ENCODE measurements around the gene OR5B2. TPM values are rescaled to one million over a fixed set of nuclear protein-coding genes. Genes with fewer than 3 reads are reported as not detected.

Gene OR5B2
- not detected for total RNA-seq
- long read RNA-seq, donor 1 = 0 reads
- long read RNA-seq, donor 2 = 0 reads

- intact Hi-C loops (cut with DNase I, micrococcal nuclease) = no loop called here
- Histone ChIP-seq H3K36me3 (ENCODE audit: low read depth) (no peaks in the 10 kb centered on the region), H3K4me1 (ENCODE audit: low read depth) (no peaks in the 10 kb centered on the region), H3K4me3 (no peak within 1 kb of the TSS), H3K9me3 (no peaks in the 10 kb centered on the region)
- ATAC-seq (no peak), DNase-seq (no peak)
- TF ChIP-seq CTCF (IDR thresholded peaks at IDR 0.05) = no peak
Observed at GRCh38 chr11:58428021-58428420, at the start of gene OR5B2. TSS of gene OR5B2 (minus strand) at chr11:58428121. CDS start at chr11:58423261, 4,860 bp downstream.

- Histone ChIP-seq H3K9me3 (peaks cover 20% of the 10 kb centered on the region), H3K4me3 (no peak overlapping the region), H3K36me3 (ENCODE audit: low read depth) (no peaks in the 10 kb centered on the region), H3K4me1 (ENCODE audit: low read depth) (no peaks in the 10 kb centered on the region)
- ATAC-seq (no peak), DNase-seq (no peak)
- TF ChIP-seq CTCF (IDR thresholded peaks at IDR 0.05) = no peak
- intact Hi-C loops (cut with DNase I, micrococcal nuclease) = no loop called here
Observed at GRCh38 chr11:58471892-58472291, 44.0 kb upstream of the OR5B2 start.

- H3K4me3 ChIP-seq = no peak overlapping the region
- DNase-seq (no peak), ATAC-seq (no peak)
- TF ChIP-seq CTCF (IDR thresholded peaks at IDR 0.05) = no peak
- H3K9me3 ChIP-seq = peaks cover 5% of the 10 kb centered on the region
- intact Hi-C loops (cut with DNase I, micrococcal nuclease) = no loop called here
- H3K36me3 ChIP-seq (ENCODE audit: low read depth) = no peaks in the 10 kb centered on the region
- H3K4me1 ChIP-seq (ENCODE audit: low read depth) = no peaks in the 10 kb centered on the region
Observed at GRCh38 chr11:58466293-58466692, 38.4 kb upstream of the OR5B2 start.

GRCh38 chr11:58465690-58466089, 37.8 kb upstream of the OR5B2 start:
- no peak for DNase-seq
- Histone ChIP-seq H3K9me3 (peaks cover 4% of the 10 kb centered on the region), H3K36me3 (ENCODE audit: low read depth) (no peaks in the 10 kb centered on the region), H3K4me3 (no peak overlapping the region), H3K4me1 (ENCODE audit: low read depth) (no peaks in the 10 kb centered on the region)
- intact Hi-C loops (cut with DNase I, micrococcal nuclease) = no loop called here
- no peak for TF ChIP-seq CTCF (IDR thresholded peaks at IDR 0.05)
- ATAC-seq = no peak

GRCh38 chr11:58451585-58451984, 23.7 kb upstream of the OR5B2 start:
- Histone ChIP-seq H3K9me3 (no peaks in the 10 kb centered on the region), H3K4me3 (no peak overlapping the region), H3K4me1 (ENCODE audit: low read depth) (no peaks in the 10 kb centered on the region), H3K36me3 (ENCODE audit: low read depth) (no peaks in the 10 kb centered on the region)
- ATAC-seq = no peak
- intact Hi-C loops (cut with DNase I, micrococcal nuclease) = no loop called here
- no peak for DNase-seq
- no peak for TF ChIP-seq CTCF (IDR thresholded peaks at IDR 0.05)

GRCh38 chr11:58446294-58446693, 18.4 kb upstream of the OR5B2 start:
- ATAC-seq (no peak), DNase-seq (no peak)
- TF ChIP-seq CTCF (IDR thresholded peaks at IDR 0.05) = no peak
- H3K4me1 ChIP-seq (ENCODE audit: low read depth) = no peaks in the 10 kb centered on the region
- intact Hi-C loops (cut with DNase I, micrococcal nuclease) = no loop called here
- H3K4me3 ChIP-seq = no peak overlapping the region
- H3K9me3 ChIP-seq = no peaks in the 10 kb centered on the region
- H3K36me3 ChIP-seq (ENCODE audit: low read depth) = no peaks in the 10 kb centered on the region

All from mucosa of descending colon (tissue), 3 donors.